GM21367 (cell line): Measurements from ENCODE around the gene PATE3.

Experiments
- ATAC-seq: cut with Tn5 transposase; IDR thresholded peaks from one replicate; pipeline ENCODE4 v1.9.1; 2021; ENCODE audit not compliant: unreplicated experiment

Gene PATE3

GRCh38 chr11:125835748-125836147 is 47.8 kb downstream of the PATE3 start:
- no peak for ATAC-seq
